GM21528 (cell line): ENCODE results near the gene TAF7.
"Not testable (repeated sequence)": the region's sequence is repeated elsewhere in the genome, so short reads cannot be mapped to it uniquely, and the experiment has no call there.

Source experiments
- ATAC-seq: cut with Tn5 transposase; IDR thresholded peaks from one replicate; pipeline ENCODE4 v1.9.1; 2021; ENCODE audit warnings: mild to moderate bottlenecking, moderate library complexity; ENCODE audit not compliant: unreplicated experiment, low FRiP score

TAF7 gene

GRCh38 chr5:141320225-141321169 lies at the start of gene TAF7:
Gene TAF7 (minus strand): TSS chr5:141320784. CDS start chr5:141320044, 740 bp downstream.
- ATAC-seq, result peak; percentile 98

- no peak for ATAC-seq
Measured at GRCh38 chr5:141366016-141366896, 45.7 kb upstream of the TAF7 start.

- no peak for ATAC-seq
Measured at GRCh38 chr5:141363952-141364660, 43.5 kb upstream of the TAF7 start, which contains the start of gene PCDHGA5. Gene PCDHGA5 (plus strand): TSS chr5:141364162. CDS start chr5:141364331, 169 bp downstream.

GRCh38 chr5:141362719-141363118 lies 42.1 kb upstream of the TAF7 start:
- no peak for ATAC-seq

GRCh38 chr5:141360685-141361084 lies 40.1 kb upstream of the TAF7 start:
- no peak for ATAC-seq

- ATAC-seq, result no peak
Measured at GRCh38 chr5:141359790-141360426, 39.3 kb upstream of the TAF7 start, which contains the start of gene PCDHGB2. Gene PCDHGB2 (plus strand): TSS chr5:141359994. CDS start chr5:141360136, 142 bp downstream.

GRCh38 chr5:141356950-141357349 lies 36.4 kb upstream of the TAF7 start:
- ATAC-seq, result no peak

GRCh38 chr5:141356133-141356532 lies 35.5 kb upstream of the TAF7 start:
- ATAC-seq, result no peak

- ATAC-seq, result no peak
Measured at GRCh38 chr5:141355641-141356040, 35.1 kb upstream of the TAF7 start.

GRCh38 chr5:141354900-141355469 lies 34.4 kb upstream of the TAF7 start, which contains the start of gene PCDHGA4:
Gene PCDHGA4 (plus strand): TSS chr5:141355021. CDS start chr5:141355108, 87 bp downstream.
- ATAC-seq, result no peak

GRCh38 chr5:141351591-141351990 lies 31.0 kb upstream of the TAF7 start:
- no peak for ATAC-seq

GRCh38 chr5:141349917-141350619 lies 29.5 kb upstream of the TAF7 start, which contains the start of gene PCDHGB1:
Gene PCDHGB1 (plus strand): TSS chr5:141350099. CDS start chr5:141350261, 162 bp downstream.
- ATAC-seq, result peak; percentile 55

- not testable (repeated sequence) for ATAC-seq
Measured at GRCh38 chr5:141346017-141346416, 25.4 kb upstream of the TAF7 start.

- no peak for ATAC-seq
Measured at GRCh38 chr5:141345327-141345726, 24.7 kb upstream of the TAF7 start.

GRCh38 chr5:141343953-141344463 lies 23.4 kb upstream of the TAF7 start:
- no peak for ATAC-seq

GRCh38 chr5:141343242-141343952 lies 22.8 kb upstream of the TAF7 start, which contains the start of gene PCDHGA3:
Gene PCDHGA3 (plus strand): TSS chr5:141343829. CDS start chr5:141344034, 205 bp downstream.
- ATAC-seq, result no peak

GRCh38 chr5:141342773-141343172 lies 22.2 kb upstream of the TAF7 start:
- no peak for ATAC-seq
